GM21737 (cell line): ENCODE measurements around the gene GSTCD.
"Not testable (repeated sequence)": the region's sequence is repeated elsewhere in the genome, so short reads cannot be mapped to it uniquely, and the experiment has no call there.

ENCODE experiments used
- ATAC-seq: cut with Tn5 transposase; IDR thresholded peaks from one replicate; pipeline ENCODE4 v1.9.1; 2021; ENCODE audit warnings: mild to moderate bottlenecking, moderate library complexity; ENCODE audit not compliant: unreplicated experiment

GSTCD gene

DNA sequence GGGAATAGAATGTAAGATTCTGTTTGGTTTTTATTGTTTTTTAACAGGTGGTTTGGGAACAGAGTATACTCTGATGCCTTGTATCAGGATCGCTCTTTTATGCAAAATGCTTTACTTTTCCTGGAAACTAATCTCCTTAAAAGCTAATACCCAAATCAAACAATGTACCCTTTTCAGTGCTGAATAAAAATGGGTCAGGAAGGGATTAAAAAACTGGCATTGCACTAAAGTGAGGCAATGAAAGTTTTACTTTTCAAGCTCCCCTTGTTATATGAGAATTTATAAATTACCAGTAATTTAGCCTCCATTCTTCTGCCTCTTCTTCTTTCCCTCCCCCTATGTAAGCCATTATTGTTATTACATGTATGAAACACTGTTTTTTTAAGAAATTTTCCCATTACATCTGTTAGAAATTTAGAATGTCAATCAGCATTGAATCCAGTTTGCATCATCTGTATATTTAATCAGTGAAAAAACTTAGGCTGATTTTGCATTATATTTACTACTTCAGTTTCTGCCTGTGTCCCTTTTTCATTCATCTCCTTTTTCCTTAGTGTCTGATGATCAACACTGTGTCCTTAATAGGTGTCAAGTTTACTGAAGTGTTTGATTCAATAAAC is 97.0 kb downstream of the GSTCD start:
- ATAC-seq, result no peak

DNA sequence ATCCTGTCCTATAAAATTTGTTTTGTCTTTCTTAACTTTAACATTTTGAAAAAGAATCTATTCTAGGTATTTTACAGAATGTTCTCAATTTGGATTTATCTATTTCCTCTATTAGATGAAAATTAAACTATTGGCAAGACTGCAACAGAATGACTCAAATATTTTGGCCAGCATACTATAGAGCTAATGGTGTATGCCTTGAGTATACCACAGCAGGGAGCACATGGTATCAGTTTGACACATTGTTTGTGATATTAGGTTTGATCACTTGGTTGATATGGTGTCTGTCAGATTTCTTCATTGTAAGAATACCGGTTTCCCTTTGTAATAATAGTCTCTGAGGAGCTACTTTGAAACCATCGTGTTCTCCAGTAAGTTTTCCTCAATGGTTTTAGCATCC is 98.9 kb downstream of the GSTCD start:
- ATAC-seq, result no peak

- ATAC-seq, result no peak
These were observed 99.6 kb downstream of the GSTCD start for GRCh38 chr4:105808030-105808749.

DNA sequence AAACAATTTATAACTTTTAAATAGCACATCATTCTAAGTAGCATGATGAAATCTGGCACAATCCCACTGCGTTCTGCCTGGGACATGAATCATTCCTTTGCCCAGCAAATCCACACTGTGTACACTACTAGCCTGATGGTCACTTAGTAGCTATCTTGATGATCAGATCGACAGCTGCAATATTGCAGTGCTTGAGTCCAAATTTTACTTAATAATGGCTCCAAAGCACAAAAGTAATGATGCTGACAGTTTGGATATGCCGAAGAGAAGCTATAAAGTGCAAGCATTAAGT is 100.1 kb downstream of the GSTCD start:
- no peak for ATAC-seq

GRCh38 chr4:105815701-105816100 is 107.1 kb downstream of the GSTCD start:
- ATAC-seq, result no peak

- ATAC-seq, result no peak
These were observed 113.5 kb downstream of the GSTCD start for GRCh38 chr4:105822061-105822460.

GRCh38 chr4:105828074-105828473 is 119.5 kb downstream of the GSTCD start:
- no peak for ATAC-seq

DNA sequence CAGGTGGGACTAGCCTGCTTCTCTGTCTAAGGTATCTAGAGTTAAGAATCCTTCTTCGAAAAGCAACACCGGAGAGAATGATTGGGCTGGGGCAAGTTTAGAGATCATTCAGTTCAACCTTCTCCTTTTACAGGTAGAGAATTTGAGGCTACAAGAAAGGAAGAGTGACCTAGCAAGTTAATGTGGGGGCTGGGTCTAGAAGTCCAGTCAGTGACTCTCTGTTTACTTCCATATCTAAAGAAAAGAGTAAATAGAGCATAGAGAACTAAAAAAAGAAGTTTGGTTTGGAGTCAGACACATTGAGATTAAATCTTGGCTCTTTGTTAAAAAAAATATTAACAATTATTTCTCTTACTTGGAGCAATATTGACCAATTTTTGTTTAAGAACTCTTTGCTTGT is 122.6 kb downstream of the GSTCD start:
- no peak for ATAC-seq

GRCh38 chr4:105835177-105835576 is 126.6 kb downstream of the GSTCD start:
- ATAC-seq, result no peak

DNA sequence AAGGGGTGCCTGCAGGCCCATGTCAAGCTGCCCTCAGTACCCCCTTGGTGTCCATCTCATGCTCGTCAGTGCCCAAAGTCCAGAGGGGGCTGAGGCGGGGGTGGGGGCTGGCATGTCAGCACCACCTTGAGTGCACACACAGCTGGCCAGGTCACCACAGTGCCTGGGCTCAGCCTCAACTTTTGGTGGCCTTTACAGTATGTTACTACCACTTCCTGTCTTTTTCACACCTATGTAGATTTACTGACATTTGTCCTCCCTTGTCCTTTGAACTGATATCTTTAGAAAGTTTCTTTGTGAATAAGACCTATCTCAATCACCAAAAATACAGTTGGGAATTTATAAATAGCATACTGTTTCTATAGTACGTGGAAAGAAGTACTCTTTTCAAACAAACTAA is 128.0 kb downstream of the GSTCD start:
- ATAC-seq, result no peak

GRCh38 chr4:105837037-105837436 is 128.5 kb downstream of the GSTCD start:
- no peak for ATAC-seq

- no peak for ATAC-seq
These were observed 129.5 kb downstream of the GSTCD start for GRCh38 chr4:105838082-105838481.

DNA sequence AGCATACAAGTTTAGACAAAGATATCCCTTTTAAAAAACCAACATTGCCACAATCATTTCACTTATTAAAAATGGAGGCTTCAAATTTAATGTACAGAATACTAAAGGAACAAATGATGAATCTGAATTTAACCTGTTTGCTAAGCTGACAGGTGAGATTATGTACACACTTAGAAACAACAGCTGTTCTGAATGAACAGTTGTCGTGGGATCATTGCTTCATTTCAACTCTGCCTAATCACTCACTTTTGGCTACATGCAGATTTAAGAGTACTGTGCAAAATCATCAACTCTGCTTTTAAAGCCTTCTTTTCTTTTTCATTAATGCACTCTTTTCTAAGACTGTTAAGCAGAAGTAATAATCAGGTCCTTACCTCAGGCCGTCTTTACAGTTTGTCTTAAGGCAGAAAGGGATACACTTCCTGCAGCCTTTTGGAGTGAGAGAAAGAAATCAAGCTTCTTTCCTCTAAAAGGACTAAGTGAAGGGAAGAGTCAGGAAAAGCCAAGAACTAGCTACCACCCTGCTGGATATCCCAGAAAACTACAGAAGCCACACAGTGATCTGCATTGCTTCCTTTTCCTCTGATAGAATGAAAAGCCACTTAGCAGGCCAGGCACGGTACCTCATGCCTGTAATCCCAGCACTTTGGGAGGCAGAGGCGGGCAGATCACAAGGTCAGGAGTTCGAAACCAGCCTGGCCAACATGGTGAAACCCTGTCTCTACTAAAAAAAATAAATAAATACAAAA is 132.0 kb downstream of the GSTCD start:
- ATAC-seq, result no peak

DNA sequence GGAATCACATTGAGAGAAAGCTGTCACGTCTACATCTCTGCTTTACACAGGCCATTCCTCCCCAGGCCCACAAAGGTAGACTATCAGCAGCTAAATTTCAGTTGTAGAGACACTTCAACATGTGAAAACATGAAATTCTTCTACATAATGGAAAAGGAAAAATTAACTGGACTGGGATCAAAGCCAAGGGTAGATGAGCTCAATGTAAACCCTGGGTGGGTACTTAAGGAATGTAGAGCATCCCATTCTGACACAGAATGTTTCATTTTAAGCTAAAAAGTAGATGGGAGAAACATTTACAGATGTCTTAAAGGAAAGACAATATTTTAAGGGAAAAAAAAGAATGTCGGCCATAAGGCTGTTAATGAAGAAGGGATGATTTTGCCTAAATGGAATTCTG is 135.4 kb downstream of the GSTCD start:
- no peak for ATAC-seq

DNA sequence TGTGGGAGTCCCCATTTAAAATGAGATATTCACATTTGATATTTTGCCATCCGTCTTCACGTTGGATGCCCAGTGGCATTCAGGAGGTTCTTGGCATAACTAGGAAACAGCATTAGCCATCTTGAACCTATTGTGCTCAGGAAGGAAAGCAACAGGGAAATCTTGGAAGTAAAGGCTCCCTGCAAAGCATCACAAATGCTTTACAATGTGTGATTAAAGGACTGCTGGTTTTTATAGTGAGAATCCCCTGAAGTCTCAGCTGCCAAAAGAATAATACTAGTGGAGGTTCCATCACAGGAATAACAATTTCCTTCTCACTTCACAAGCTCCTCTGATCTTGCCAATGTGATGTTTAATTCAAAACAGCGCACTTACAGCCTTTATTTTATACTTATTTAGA is 137.0 kb downstream of the GSTCD start:
- no peak for ATAC-seq

DNA sequence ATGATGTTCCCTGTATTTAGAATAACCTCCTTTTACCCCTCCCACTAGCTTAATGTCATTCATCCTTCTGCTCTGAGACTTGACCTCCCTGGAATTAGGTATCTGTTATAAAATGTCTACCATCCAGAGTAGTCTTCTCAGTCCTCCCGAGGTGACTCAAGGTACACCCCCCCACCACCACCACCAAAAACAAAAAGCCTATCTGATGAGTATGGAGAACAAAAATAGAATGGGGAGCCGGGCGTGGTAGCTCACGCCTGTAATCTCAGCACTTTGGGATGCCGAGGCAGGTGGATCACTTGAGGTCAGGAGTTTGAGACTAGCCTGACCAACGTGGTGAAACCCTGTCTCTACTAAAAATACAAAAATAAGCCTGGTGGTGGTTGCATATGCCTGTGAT is 139.8 kb downstream of the GSTCD start:
- not testable (repeated sequence) for ATAC-seq

- ATAC-seq, result no peak
These were observed 142.6 kb downstream of the GSTCD start for GRCh38 chr4:105851196-105851595.

- ATAC-seq, result not testable (repeated sequence)
These were observed 143.6 kb downstream of the GSTCD start for GRCh38 chr4:105852230-105852629.

DNA sequence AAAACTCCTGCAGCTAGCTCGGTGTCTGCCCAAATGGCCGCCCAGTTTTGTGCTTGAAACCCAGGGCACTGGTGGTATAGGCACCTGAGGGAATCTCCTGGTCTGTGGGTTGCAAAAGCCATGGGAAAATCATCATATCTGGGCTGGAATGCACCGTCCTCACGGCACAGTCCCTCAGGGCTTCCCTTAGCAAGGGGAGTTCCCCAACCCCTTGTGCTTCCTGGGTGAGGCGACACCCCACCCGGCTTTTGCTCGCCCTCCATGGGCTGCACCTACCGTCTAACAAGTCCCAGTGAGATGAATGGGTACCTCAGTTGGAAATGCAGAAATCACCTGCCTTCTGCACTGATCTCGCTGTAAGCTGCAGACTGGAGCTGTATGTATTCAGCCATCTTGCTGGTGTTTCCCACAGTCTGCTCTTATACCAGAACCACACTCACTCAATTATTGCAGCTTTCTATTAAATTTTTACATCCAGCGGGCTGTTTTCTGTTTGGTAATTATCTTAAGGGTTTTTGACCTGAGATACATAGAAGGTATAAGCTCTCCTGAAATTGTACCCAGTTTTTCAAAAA is 150.0 kb downstream of the GSTCD start:
- no peak for ATAC-seq

DNA sequence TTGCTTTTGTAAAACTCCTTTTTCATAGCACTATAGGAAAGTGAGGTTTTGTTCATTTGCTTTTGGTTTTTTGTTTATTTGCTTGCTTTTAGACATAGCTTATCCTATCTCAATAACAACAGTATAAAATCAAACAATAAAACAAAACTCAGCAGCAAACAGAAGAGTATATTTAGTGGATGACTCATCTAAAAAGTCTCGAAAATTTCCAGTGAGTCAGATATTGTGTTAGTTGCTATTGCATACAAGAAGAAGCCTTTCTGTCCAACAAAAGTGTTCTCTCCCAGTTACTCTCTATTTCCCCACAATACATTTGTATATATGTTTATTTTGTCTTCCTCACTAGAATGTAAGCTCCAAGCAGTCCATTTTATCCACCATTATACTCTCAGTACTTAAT is 150.6 kb downstream of the GSTCD start:
- no peak for ATAC-seq

DNA sequence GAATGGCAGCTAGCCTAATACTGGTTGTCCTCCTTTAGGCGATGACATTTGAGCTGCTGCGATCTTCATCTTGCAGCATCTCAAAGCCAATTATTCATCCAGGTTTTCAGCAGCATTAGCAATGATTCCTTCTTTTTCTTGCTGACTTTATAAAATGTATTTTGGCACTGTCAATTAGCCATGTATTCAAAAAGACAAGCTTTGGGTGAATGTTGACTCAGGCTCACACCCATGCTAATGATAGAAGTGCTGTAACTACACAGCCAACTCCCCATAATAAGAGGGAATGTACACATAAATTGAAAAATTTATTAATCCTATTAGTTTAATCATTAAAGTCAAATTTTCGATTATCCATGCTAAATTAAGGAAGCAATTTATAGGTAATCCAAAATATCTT is 162.4 kb downstream of the GSTCD start:
- ATAC-seq, result no peak

DNA sequence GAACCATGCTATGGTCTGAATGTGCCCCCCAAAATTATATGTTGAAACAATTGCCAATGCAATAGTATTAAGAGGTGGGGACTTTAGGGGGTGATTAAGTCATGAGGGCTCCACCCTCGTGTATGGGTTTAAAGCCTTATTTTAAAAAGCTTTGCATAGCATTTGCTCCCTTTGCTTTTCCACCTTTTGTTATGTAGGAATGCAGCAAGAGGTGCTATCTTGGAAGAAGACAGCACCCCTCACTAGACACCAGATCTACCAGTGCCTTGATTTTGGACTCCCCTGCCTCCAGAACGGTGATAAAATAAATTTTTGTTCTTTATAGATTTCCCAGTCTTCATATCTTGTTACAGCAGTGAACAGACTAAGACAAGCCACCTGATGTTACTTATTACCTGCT is 163.4 kb downstream of the GSTCD start:
- no peak for ATAC-seq
